Measurements from ENCODE around the gene PPP6R1.
"Not testable (repeated sequence)": the region's sequence is repeated elsewhere in the genome, so short reads cannot be mapped to it uniquely, and the experiment has no call there.

Gene PPP6R1

DNA sequence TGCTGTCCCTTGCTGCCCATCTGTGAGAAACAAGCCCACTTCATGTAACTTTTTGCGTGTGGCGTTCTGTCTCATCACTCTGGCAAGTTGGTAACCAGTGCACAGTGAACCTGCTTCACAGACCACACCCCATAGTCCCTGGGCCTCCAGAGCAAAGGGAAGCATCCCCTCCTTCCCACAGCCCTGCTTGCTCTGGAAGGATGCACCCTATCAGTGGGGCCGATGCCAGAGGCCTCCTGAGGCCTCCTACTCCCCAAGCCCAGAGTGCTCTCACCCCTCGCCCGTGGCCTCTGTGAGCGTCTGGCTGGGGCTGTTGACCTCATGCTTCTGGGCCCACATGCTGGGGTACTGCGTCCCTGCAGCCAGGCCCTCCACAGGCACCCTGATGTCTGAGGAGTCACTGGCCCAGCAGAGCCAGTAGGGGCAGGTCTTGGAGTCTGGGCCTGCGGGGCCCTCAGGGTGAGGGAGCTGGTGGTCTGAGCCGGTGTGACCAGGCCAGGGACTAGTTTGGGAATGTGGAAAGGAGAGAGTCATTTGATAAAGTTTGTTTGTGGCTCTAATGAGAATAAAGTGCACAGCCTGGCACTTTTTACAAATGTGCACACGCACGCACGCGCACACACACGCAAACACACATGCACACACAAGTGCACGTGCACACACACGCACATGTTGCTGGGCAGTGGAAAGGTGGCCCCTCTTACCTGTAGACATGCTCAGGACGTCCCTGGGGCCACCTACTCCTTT is 35.4 kb downstream of the PPP6R1 start:
- DNase-seq (ENCODE audit: low read depth): no peak

GRCh38 chr19:55220525-55220924 is 38.3 kb downstream of the PPP6R1 start:
- no peak for DNase-seq (ENCODE audit: low read depth)

DNA sequence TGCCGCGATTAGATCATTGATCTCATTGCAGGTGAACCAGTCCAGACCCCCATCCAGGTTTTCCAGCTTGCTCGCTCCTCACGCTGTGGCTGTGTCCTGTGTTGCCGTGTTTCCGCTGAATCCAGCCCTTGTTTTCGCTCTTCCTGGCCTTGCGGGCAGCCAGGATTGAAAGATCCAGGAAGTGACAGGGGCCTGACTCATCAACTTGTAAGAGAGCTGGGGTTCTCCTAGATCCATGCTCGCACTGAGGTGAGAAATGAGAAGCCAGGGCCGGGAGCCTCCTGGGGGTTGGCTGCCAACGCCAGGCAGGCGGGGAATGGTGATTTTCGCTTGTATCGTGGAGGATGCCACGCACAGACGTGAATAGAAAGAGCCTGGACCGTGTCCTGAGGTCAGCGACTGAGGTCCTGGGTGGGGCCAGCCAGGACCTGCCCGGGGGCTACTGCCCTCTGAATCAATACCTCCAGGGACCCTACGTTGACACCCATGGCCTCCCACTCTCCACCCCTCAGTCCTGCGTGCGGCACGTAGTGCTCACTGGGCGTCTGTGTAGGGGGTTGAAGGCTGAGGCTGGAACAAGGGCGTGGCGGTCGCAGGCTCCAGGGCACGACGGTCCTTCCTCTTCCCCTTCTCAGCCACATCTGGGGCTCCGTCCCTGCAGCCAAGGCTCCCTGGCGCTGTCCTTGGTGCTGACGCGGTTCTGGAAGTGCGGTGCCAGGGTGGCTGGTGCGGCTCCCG is 42.2 kb downstream of the PPP6R1 start:
- DNase-seq (ENCODE audit: low read depth): no peak

GRCh38 chr19:55213547-55213946 is 45.3 kb downstream of the PPP6R1 start:
- DNase-seq (ENCODE audit: low read depth): no peak

DNA sequence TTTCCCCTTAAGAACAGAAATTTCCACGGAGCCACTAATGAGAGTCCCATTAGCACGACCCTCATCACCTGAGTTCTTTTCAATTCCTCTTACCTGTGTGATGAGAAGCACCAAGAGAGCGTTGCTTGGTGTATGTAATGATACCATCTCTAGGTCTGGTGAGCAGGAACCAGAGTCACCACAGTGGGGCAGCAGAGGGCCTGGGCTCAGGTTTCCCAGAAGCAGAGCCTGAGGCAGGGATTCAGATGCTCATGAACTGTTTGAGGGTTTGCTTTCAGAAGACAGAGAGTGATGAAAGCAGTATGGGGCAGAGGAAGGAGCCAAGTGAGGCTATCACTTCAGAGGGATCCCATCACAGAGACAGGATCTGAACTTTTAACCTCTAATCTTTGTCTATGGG is 46.4 kb downstream of the PPP6R1 start:
- no peak for DNase-seq (ENCODE audit: low read depth)

- DNase-seq (ENCODE audit: low read depth): no peak
Measured at GRCh38 chr19:55209693-55210472, 48.9 kb downstream of the PPP6R1 start.

- no peak for DNase-seq (ENCODE audit: low read depth)
Measured at GRCh38 chr19:55208880-55209692, 49.7 kb downstream of the PPP6R1 start, which contains the start of gene PTPRH. Gene PTPRH, minus strand, starts transcription at chr19:55209501. Its CDS starts 68 bp downstream, at chr19:55209433.

GRCh38 chr19:55206664-55207500 is 51.9 kb downstream of the PPP6R1 start:
- DNase-seq (ENCODE audit: low read depth): peak; percentile 19

- DNase-seq (ENCODE audit: low read depth): not testable (repeated sequence)
Measured at GRCh38 chr19:55202199-55202598, 56.6 kb downstream of the PPP6R1 start.

DNA sequence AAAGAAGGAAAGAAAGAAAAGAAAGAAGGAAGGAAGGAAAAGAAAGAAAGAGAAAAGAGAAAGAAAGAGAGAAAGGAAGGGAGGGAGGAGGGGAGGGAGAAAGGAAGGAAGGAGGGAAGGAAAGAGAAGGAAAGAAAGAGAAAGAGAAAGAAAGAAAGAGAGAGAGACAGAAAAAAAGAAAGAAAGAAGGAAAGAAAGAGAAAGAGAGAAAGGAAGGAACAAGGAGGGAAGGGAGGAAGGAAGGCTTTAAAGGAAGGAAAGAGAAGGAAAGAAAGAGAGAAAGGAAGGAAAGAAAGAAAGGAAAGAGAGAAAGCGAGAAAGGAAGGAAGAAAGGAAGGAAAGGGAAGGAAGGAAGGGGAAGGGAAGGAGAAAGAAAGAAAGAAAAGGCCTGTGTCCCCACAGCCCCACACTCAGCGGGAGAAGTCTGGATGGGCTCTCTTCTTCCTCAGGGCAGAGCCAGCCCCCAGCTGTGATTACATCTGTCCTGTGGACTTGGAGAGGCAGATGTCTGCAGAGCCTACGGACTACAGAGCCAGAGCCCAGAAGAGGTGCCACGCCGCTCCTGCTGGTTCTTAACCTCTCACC is 59.1 kb downstream of the PPP6R1 start:
- no peak for DNase-seq (ENCODE audit: low read depth)

- DNase-seq (ENCODE audit: low read depth): no peak
Measured at GRCh38 chr19:55198651-55199050, 60.2 kb downstream of the PPP6R1 start.

GRCh38 chr19:55197528-55197927 is 61.3 kb downstream of the PPP6R1 start:
- DNase-seq (ENCODE audit: low read depth): no peak

- DNase-seq (ENCODE audit: low read depth): no peak
Measured at GRCh38 chr19:55196803-55197202, 62.0 kb downstream of the PPP6R1 start.

DNA sequence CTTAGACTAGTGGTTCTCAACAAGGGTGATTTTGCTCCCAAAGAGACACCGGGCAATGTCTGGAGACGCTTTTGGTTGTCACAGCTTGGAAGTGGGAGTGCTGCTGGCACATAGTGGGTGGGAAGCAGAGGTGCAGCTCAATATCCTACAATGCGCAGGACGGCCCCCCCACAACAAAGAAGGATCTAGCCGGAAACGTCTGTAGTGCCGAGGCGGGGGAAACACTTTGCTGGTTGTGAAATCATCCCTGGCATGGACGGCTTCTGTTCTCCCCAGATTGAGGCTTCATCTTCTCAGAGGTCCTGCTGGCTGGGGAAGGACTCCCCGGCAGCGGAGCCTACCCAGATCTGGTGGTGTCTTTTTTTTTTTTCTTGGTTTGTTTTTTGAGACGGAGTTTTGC is 65.3 kb downstream of the PPP6R1 start:
- DNase-seq (ENCODE audit: low read depth): no peak

DNA sequence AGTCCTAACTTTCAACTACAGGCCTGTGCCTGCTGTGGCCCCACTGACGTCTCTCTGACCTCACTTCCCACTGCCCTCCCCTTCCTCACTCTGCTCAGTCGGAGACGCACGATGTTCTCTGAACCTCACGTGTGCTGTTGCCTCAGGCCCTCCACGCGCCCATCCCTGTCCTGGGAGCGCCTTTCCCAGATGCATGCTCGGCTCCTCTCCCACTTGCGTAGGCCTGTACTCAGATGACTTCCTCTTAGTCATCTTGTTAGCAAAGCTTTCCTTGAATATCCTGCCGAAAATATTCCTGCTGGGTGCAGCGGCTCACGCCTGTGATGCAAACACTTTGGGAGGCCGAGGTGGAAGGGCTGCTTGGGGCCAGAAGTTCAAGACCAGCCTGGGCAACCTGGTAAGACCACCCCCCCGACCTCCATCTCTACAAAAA is 69.4 kb downstream of the PPP6R1 start:
- no peak for DNase-seq (ENCODE audit: low read depth)

- no peak for DNase-seq (ENCODE audit: low read depth)
Measured at GRCh38 chr19:55188625-55189024, 70.2 kb downstream of the PPP6R1 start.

DNA sequence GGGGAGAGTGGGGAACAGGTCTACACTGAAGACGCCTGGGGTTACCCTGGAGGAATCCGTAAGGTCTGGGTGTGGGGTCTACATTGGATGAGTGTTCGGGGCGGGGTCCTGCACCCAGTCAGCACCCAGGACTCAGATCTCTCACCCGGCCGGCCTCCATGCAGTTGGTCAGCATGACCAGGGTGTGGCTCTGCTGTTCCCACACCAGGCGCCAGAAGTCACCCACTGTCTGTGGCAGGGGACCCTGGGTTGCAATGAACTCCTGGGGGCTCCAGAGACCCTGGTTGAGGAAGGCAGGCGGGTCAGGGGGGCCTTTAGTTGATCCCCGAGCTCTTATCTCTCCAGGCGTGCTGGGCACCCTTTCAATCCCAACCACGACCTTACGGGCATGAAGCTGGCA is 72.7 kb downstream of the PPP6R1 start:
- no peak for DNase-seq (ENCODE audit: low read depth)

DNA sequence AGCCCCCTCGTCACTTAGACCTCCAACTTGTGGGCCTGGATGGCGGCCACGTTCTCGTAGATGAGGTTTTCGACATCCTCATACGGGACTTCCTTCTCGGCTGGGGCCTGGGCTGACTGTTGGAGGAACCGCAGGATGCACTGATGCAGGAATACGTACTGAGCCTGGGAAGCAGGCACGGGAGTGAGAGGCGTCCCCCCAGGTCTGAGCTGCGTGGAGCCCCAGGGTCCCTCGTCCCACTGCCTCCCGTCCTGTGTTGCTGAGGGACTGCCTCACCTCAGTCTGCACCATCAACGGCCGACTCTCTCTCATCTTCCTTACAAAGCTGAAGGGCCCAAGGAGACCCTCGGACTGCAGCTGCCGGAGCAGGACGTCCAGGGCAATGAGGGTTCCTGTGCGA is 77.1 kb downstream of the PPP6R1 start:
- no peak for DNase-seq (ENCODE audit: low read depth)

All from stimulated activated CD8-positive, alpha-beta memory T cell treated with anti-CD3 and anti-CD28 coated beads, Interleukin-12 subunit alpha, Interleukin-12 subunit beta, amount 100 ng/mL, for 4 hours (primary cell).